Epithelial cell of esophagus (primary cell): ENCODE data around the gene PSMB7.

Source experiments
- DNase-seq: peaks from one replicate; pipeline ENCODE4 v3.0.0; 2010; ENCODE audit warnings: low read depth
- H3K4me3 ChIP-seq: 2 replicates; pipeline ENCODE4 v1.5.1; 2011; ENCODE audit warnings: mild to moderate bottlenecking, low read length, control low read depth
- TF ChIP-seq, protein P1 (sequence below): IDR thresholded peaks from 2 replicates; pipeline ENCODE4 v1.5.1; 2011; ENCODE audit warnings: low read depth, mild to moderate bottlenecking, low read length, control low read depth, inconsistent platforms; ENCODE audit not compliant: insufficient read depth; ENCODE audit errors: missing control alignments

Gene PSMB7

GRCh38 chr9:124443625-124444024, 28.4 kb upstream of the PSMB7 start:
- no peak overlapping the region for H3K4me3 ChIP-seq
- TF ChIP-seq, protein P1, sequence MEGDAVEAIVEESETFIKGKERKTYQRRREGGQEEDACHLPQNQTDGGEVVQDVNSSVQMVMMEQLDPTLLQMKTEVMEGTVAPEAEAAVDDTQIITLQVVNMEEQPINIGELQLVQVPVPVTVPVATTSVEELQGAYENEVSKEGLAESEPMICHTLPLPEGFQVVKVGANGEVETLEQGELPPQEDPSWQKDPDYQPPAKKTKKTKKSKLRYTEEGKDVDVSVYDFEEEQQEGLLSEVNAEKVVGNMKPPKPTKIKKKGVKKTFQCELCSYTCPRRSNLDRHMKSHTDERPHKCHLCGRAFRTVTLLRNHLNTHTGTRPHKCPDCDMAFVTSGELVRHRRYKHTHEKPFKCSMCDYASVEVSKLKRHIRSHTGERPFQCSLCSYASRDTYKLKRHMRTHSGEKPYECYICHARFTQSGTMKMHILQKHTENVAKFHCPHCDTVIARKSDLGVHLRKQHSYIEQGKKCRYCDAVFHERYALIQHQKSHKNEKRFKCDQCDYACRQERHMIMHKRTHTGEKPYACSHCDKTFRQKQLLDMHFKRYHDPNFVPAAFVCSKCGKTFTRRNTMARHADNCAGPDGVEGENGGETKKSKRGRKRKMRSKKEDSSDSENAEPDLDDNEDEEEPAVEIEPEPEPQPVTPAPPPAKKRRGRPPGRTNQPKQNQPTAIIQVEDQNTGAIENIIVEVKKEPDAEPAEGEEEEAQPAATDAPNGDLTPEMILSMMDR = no peak

DNA sequence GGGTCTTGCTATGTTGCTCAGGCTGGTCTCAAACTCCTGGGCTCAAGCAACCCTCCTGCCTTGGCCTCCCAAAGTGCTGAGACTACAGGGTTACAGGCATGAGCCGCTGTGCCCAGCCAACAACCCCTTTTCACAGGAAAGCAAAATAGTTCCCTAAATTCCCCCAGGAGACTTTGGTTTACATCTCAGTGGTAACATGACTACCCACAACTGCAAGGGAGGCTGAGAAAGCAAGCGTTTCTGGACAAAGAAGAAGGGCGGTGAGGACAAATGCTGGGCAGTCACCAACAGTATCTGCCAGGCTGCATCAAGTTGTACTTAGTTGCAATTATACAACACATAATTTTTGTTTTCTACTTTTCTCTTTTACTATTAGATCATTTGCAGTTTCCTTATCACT, 27.6 kb upstream of the PSMB7 start:
- H3K4me3 ChIP-seq = no peak overlapping the region
- TF ChIP-seq, protein P1 = no peak
- DNase-seq = no peak

More at GRCh38 chr9:124443625-124444024, 28.4 kb upstream of the PSMB7 start:
- no peak for DNase-seq

DNA sequence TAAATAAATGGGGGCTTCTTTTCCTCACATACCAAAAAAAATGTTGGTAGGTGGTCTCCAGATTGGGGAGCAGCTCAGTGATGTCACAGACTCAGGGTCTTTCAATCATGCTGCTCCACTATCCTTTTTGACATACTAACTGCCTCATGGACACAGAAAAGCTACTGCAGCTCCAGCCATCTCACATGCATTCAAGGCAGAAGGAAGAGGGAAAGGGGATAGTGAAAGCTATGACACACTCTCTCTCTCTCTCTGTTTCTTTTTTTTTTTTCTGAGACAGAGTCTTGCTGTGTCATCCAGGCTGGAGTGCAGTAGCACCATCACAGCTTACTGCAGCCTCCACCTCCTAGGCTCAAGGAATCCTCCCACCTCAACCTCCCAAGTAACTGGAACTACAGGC, 27.1 kb upstream of the PSMB7 start:
- TF ChIP-seq, protein P1 = no peak

DNA sequence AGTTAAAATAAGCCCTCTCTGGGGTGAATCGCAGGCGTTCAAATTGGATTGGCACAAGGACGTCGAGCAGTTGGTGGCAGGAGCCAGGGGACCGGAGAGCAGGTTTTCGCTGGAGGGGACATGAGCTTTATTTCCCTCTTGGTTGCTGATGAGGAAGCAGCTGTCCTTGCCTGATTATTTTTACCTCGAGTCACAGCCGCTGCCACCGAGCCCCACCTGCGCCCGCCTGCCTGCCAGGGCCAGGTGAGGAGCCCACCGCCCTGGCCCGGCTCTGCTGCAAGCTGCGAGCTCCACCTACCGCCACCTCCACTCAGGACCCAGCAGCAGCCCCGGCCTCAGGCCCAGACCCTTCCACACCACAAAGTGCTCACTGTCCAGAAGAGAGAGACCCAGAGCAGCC, 26.0 kb upstream of the PSMB7 start:
- no peak overlapping the region for H3K4me3 ChIP-seq
- DNase-seq = no peak
- TF ChIP-seq, protein P1 = no peak

More for the DNA sequence above, 27.1 kb upstream of the PSMB7 start:
- no peak for DNase-seq
- H3K4me3 ChIP-seq = no peak overlapping the region

GRCh38 chr9:124440786-124441185, 25.5 kb upstream of the PSMB7 start:
- H3K4me3 ChIP-seq = no peak overlapping the region
- DNase-seq = no peak
- TF ChIP-seq, protein P1 = no peak

DNA sequence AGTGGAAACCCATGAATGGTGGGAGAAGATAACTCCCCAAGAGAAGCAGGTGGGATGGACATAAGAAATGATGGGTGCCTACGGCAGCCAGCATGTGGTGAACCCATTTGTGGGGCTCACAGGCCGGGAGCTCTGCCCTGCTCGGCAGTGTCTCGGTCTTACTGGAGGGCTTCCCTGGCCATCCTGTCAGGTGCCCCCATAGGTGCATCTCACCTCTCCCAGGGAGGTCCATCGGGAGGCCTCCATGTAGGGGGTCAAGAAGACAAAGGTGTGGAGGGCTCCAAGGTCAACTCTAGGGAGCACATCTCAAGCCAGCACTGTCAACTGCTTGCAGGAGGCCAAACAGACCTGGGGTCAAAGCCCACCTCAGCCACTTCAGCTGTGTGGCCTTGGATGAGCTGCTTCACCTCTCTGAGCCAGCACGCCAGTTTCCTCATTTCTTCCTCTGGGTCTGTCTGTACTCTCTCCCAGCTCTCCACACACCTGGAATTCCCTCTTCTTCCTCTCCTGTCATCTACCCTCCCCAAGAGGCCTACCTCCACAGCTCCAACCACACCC, 24.5 kb upstream of the PSMB7 start:
- TF ChIP-seq, protein P1 = no peak
- no peak overlapping the region for H3K4me3 ChIP-seq
- DNase-seq = no peak

DNA sequence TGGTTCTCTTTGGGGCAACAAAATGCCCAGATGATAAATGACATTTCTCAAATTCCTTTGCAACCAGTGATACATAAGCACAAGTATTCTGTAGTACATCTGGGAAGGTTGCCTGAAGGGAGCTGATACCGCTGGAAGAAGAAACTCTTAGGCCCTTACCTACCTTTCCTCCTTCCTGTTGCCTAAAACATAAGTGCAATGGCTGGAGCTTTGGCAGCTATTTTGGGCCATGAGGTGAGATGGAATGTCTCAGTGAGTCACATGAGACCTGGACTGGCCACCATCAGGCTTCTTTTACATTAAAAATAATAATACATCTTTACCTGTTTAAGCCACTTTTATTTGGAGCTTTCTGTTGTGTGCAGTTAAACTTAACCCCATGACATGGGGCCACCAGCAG, 23.8 kb upstream of the PSMB7 start:
- TF ChIP-seq, protein P1 = no peak
- no peak for DNase-seq
- no peak overlapping the region for H3K4me3 ChIP-seq
